GM12891 (cell line): ENCODE results near the gene MUC12.
"Not testable (repeated sequence)": the region's sequence is repeated elsewhere in the genome, so short reads cannot be mapped to it uniquely, and the experiment has no call there.

ENCODE experiments used
- DNase-seq: peaks from one replicate; pipeline ENCODE4 v3.0.0; 2011; ENCODE audit warnings: low spot score; ENCODE audit not compliant: insufficient read length
- FAIRE-seq: peaks from 2 replicates; lab custom pipeline; 2011; peaks lifted over from hg19 to GRCh38; lab: Jason Lieb, UNC
- PAX5 ChIP-seq: IDR thresholded peaks from 2 replicates; pipeline ENCODE4 v1.6.1; 2011; ENCODE audit warnings: low read length, moderate library complexity, mild to moderate bottlenecking; ENCODE audit not compliant: insufficient read depth, severe bottlenecking
- POLR2A ChIP-seq: IDR thresholded peaks from 2 replicates; pipeline ENCODE4 v1.6.1; 2011; ENCODE audit warnings: low read depth, low read length, control low read depth
- POLR2AphosphoS5 ChIP-seq: IDR thresholded peaks from 2 replicates; pipeline ENCODE4 v1.6.1; 2011; ENCODE audit warnings: low read depth, low read length, control low read depth
- POU2F2 ChIP-seq: IDR thresholded peaks from 2 replicates; pipeline ENCODE4 v1.6.1; 2011; ENCODE audit warnings: low read depth, mild to moderate bottlenecking, control low read depth, low read length, moderate library complexity
- SPI1 ChIP-seq: IDR thresholded peaks from 2 replicates; pipeline ENCODE4 v1.6.1; 2011; ENCODE audit warnings: low read depth, low read length, control low read depth
- TAF1 ChIP-seq: IDR thresholded peaks from 2 replicates; pipeline ENCODE4 v1.6.1; 2011; ENCODE audit warnings: low read depth, low read length, control low read depth

Gene MUC12

GRCh38 chr7:101018271-101019167 lies 49.2 kb downstream of the MUC12 start:
- DNase-seq (peak; percentile 39), FAIRE-seq (no peak)
- TF ChIP-seq POLR2A, result no peak
- peak; percentile 73 for TF ChIP-seq SPI1

GRCh38 chr7:101020444-101020843 lies 51.1 kb downstream of the MUC12 start:
- no peak for TF ChIP-seq PAX5
- TF ChIP-seq POLR2A, result no peak
- no peak for TF ChIP-seq TAF1
- no peak for TF ChIP-seq POLR2AphosphoS5
- no peak for TF ChIP-seq POU2F2
- no peak for TF ChIP-seq SPI1
- no peak for DNase-seq
- FAIRE-seq, result no peak

- no peak for TF ChIP-seq PAX5
- TF ChIP-seq POLR2A, result no peak
- no peak for TF ChIP-seq POLR2AphosphoS5
- no peak for TF ChIP-seq TAF1
- no peak for TF ChIP-seq SPI1
- TF ChIP-seq POU2F2, result no peak
- DNase-seq (no peak), FAIRE-seq (no peak)
Measured at GRCh38 chr7:101021703-101022102, 52.3 kb downstream of the MUC12 start.

- no peak for FAIRE-seq
- DNase-seq, result no peak
- TF ChIP-seq POLR2A, result no peak
- no peak for TF ChIP-seq PAX5
- TF ChIP-seq POLR2AphosphoS5, result no peak
- no peak for TF ChIP-seq TAF1
- TF ChIP-seq SPI1, result no peak
- TF ChIP-seq POU2F2, result no peak
Measured at GRCh38 chr7:101023839-101024238, 54.5 kb downstream of the MUC12 start.

- no peak for DNase-seq
- TF ChIP-seq POLR2A (no peak), PAX5 (no peak), POU2F2 (no peak), TAF1 (no peak), SPI1 (no peak), POLR2AphosphoS5 (no peak)
- FAIRE-seq, result no peak
Measured at GRCh38 chr7:101031082-101031481, 61.7 kb downstream of the MUC12 start.

- no peak for FAIRE-seq
Measured at GRCh38 chr7:101035941-101036340, 66.6 kb downstream of the MUC12 start.

GRCh38 chr7:101041283-101041682 lies 71.9 kb downstream of the MUC12 start:
- not testable (repeated sequence) for FAIRE-seq, DNase-seq

More at GRCh38 chr7:101035941-101036340, 66.6 kb downstream of the MUC12 start:
- no peak for TF ChIP-seq POU2F2
- TF ChIP-seq SPI1, result no peak
- no peak for TF ChIP-seq POLR2A
- TF ChIP-seq PAX5, result no peak
- TF ChIP-seq TAF1, result no peak
- no peak for TF ChIP-seq POLR2AphosphoS5
- no peak for DNase-seq

GRCh38 chr7:101058355-101058754 lies 89.0 kb downstream of the MUC12 start:
- TF ChIP-seq SPI1, result no peak
- TF ChIP-seq PAX5, result no peak
- no peak for TF ChIP-seq POU2F2
- no peak for DNase-seq
- FAIRE-seq, result no peak

GRCh38 chr7:101059620-101059942 lies 90.2 kb downstream of the MUC12 start:
- TF ChIP-seq POLR2AphosphoS5 (no peak), SPI1 (no peak), PAX5 (no peak), TAF1 (no peak), POU2F2 (no peak), POLR2A (no peak)
- FAIRE-seq (no peak), DNase-seq (no peak)

GRCh38 chr7:101060992-101061391 lies 91.6 kb downstream of the MUC12 start:
- TF ChIP-seq SPI1 (no peak), POLR2A (no peak)
- no peak for FAIRE-seq

GRCh38 chr7:101064176-101064550 lies 94.8 kb downstream of the MUC12 start:
- not testable (repeated sequence) for DNase-seq, FAIRE-seq

More at GRCh38 chr7:101060992-101061391, 91.6 kb downstream of the MUC12 start:
- DNase-seq, result no peak

GRCh38 chr7:101065162-101065561 lies 95.8 kb downstream of the MUC12 start:
- not testable (repeated sequence) for DNase-seq, FAIRE-seq
